Erythroblast (primary cell): ENCODE results near the gene CRTC1.

Experiments
- GATA1 ChIP-seq: IDR thresholded peaks from 2 replicates; pipeline ENCODE4 v1.6.1; 2011; ENCODE audit warnings: low read depth, mild to moderate bottlenecking, control low read depth, low read length, moderate library complexity
- POLR2A ChIP-seq: IDR thresholded peaks from 2 replicates; pipeline ENCODE4 v1.6.1; 2011; ENCODE audit warnings: mild to moderate bottlenecking, low read length

GRCh38 chr19:18667531-18668251 lies 15.8 kb upstream of the CRTC1 start:
- TF ChIP-seq POLR2A (no peak), GATA1 (no peak)
